ENCODE data around the gene LMBR1.

GRCh38 chr7:156842740-156843140 is 50.2 kb downstream of the LMBR1 start:
- TF ChIP-seq TAF1 (IDR thresholded peaks at IDR 0.05; ENCODE audit: borderline replicate concordance, insufficient read depth, low read length): no peak
- no peak for TF ChIP-seq REST (IDR thresholded peaks at IDR 0.05; ENCODE audit: insufficient read depth in 1 of 2, low read depth in 2 of 2, low read length in 2 of 2)
- TF ChIP-seq SIN3A (IDR thresholded peaks at IDR 0.05; ENCODE audit: borderline replicate concordance, insufficient read depth, low read length): no peak
- TF ChIP-seq POLR2AphosphoS5 (IDR thresholded peaks at IDR 0.05; ENCODE audit: low read depth, low read length): no peak
- no peak for TF ChIP-seq FOXP2 (optimal IDR thresholded peaks at IDR 0.05; ENCODE audit: borderline replicate concordance, extremely low read depth, extremely low read length, insufficient read depth)

All from PFSK-1 (cell line).